ENCODE results near the gene C5AR2.
"Not testable (repeated sequence)": the region's sequence is repeated elsewhere in the genome, so short reads cannot be mapped to it uniquely, and the experiment has no call there.

The C5AR2 gene

GRCh38 chr19:47358936-47359335 lies 27.0 kb downstream of the C5AR2 start:
- DNase-seq (ENCODE audit: low read depth in 2 of 2, low spot score in 1 of 2), result no peak

- DNase-seq (ENCODE audit: low read depth in 2 of 2, low spot score in 1 of 2), result no peak
Observed at GRCh38 chr19:47362321-47362720, 30.3 kb downstream of the C5AR2 start.

- DNase-seq (ENCODE audit: low read depth in 2 of 2, low spot score in 1 of 2), result no peak
Observed at GRCh38 chr19:47363758-47364531, 32.0 kb downstream of the C5AR2 start.

GRCh38 chr19:47365455-47365854 lies 33.5 kb downstream of the C5AR2 start:
- not testable (repeated sequence) for DNase-seq (ENCODE audit: low read depth in 2 of 2, low spot score in 1 of 2)

- no peak for DNase-seq (ENCODE audit: low read depth in 2 of 2, low spot score in 1 of 2)
Observed at GRCh38 chr19:47370045-47370611, 38.2 kb downstream of the C5AR2 start.

- no peak for DNase-seq (ENCODE audit: low read depth in 2 of 2, low spot score in 1 of 2)
Observed at GRCh38 chr19:47371261-47371660, 39.3 kb downstream of the C5AR2 start.

- DNase-seq (ENCODE audit: low read depth in 2 of 2, low spot score in 1 of 2), result no peak
Observed at GRCh38 chr19:47372603-47373002, 40.6 kb downstream of the C5AR2 start.

- no peak for DNase-seq (ENCODE audit: low read depth in 2 of 2, low spot score in 1 of 2)
Observed at GRCh38 chr19:47373246-47374240, 41.6 kb downstream of the C5AR2 start.

- DNase-seq (ENCODE audit: low read depth in 2 of 2, low spot score in 1 of 2), result no peak
Observed at GRCh38 chr19:47374876-47375693, 43.1 kb downstream of the C5AR2 start.

GRCh38 chr19:47375694-47376588 lies 44.0 kb downstream of the C5AR2 start:
- DNase-seq (ENCODE audit: low read depth in 2 of 2, low spot score in 1 of 2), result no peak

GRCh38 chr19:47376589-47377144 lies 44.7 kb downstream of the C5AR2 start:
- no peak for DNase-seq (ENCODE audit: low read depth in 2 of 2, low spot score in 1 of 2)

- DNase-seq (ENCODE audit: low read depth in 2 of 2, low spot score in 1 of 2), result no peak
Observed at GRCh38 chr19:47377208-47377701, 45.3 kb downstream of the C5AR2 start.

- no peak for DNase-seq (ENCODE audit: low read depth in 2 of 2, low spot score in 1 of 2)
Observed at GRCh38 chr19:47377801-47378200, 45.8 kb downstream of the C5AR2 start.

- no peak for DNase-seq (ENCODE audit: low read depth in 2 of 2, low spot score in 1 of 2)
Observed at GRCh38 chr19:47378246-47378645, 46.3 kb downstream of the C5AR2 start.

GRCh38 chr19:47379381-47379938 lies 47.5 kb downstream of the C5AR2 start:
- DNase-seq (ENCODE audit: low read depth in 2 of 2, low spot score in 1 of 2), result no peak

GRCh38 chr19:47380559-47380958 lies 48.6 kb downstream of the C5AR2 start:
- no peak for DNase-seq (ENCODE audit: low read depth in 2 of 2, low spot score in 1 of 2)

- no peak for DNase-seq (ENCODE audit: low read depth in 2 of 2, low spot score in 1 of 2)
Observed at GRCh38 chr19:47381121-47381520, 49.1 kb downstream of the C5AR2 start.

GRCh38 chr19:47381653-47382279 lies 49.8 kb downstream of the C5AR2 start:
- DNase-seq (ENCODE audit: low read depth in 2 of 2, low spot score in 1 of 2), result peak in 1 of 2 donors; percentile 13

Measured in stimulated activated CD8-positive, alpha-beta memory T cell treated with anti-CD3 and anti-CD28 coated beads, Interleukin-4, amount 100 ng/mL, for 4 hours (primary cell).